GM12872 (cell line): ENCODE data around the gene NBEAL1.

ENCODE experiments used
- CTCF ChIP-seq: IDR thresholded peaks from 3 replicates; pipeline ENCODE4 v1.5.1; 2011; ENCODE audit warnings: low read depth, mild to moderate bottlenecking, low read length, moderate library complexity; ENCODE audit not compliant: insufficient read depth

NBEAL1 gene

GRCh38 chr2:203003716-203004115 lies 11.0 kb upstream of the NBEAL1 start:
- TF ChIP-seq CTCF: no peak

- no peak for TF ChIP-seq CTCF
Observed at GRCh38 chr2:203016716-203017115, 2.0 kb downstream of the NBEAL1 start.

- no peak for TF ChIP-seq CTCF
Observed at GRCh38 chr2:203018181-203018580, 3.5 kb downstream of the NBEAL1 start.

- no peak for TF ChIP-seq CTCF
Observed at GRCh38 chr2:203019142-203019541, 4.5 kb downstream of the NBEAL1 start.

- no peak for TF ChIP-seq CTCF
Observed at GRCh38 chr2:203021991-203022390, 7.3 kb downstream of the NBEAL1 start.

- no peak for TF ChIP-seq CTCF
Observed at GRCh38 chr2:203022751-203023150, 8.1 kb downstream of the NBEAL1 start.

GRCh38 chr2:203025592-203025991 lies 10.9 kb downstream of the NBEAL1 start:
- TF ChIP-seq CTCF: no peak

GRCh38 chr2:203030545-203030944 lies 15.9 kb downstream of the NBEAL1 start:
- TF ChIP-seq CTCF: no peak
